Measurements from ENCODE around the gene KRTAP2-1. TPM values are rescaled to one million over a fixed set of nuclear protein-coding genes. Genes with fewer than 3 reads are reported as not detected.
"Not testable (repeated sequence)": the region's sequence is repeated elsewhere in the genome, so short reads cannot be mapped to it uniquely, and the experiment has no call there.

The KRTAP2-1 gene
- total and polyA plus RNA-seq, 4 donors, result not detected

GRCh38 chr17:41058741-41059140 lies 11.6 kb upstream of the KRTAP2-1 start:
- no CpG with 5 or more reads among the region's 5 CpGs for WGBS (ENCODE audit: insufficient coverage)
- Histone ChIP-seq H3K9me3 (ENCODE audit: control insufficient read depth, insufficient read depth, low read length) (no peaks in the 10 kb centered on the region), H3K4me3 (ENCODE audit: low read depth, low read length) (no peak overlapping the region), H3K36me3 (ENCODE audit: control insufficient read depth, insufficient read depth, low read length) (no peaks in the 10 kb centered on the region), H3K27ac (ENCODE audit: low read depth, low read length) (no peak overlapping the region), H3K27me3 (ENCODE audit: control insufficient read depth, insufficient read depth, low read length) (no peaks in the 10 kb centered on the region), H3K4me1 (ENCODE audit: control insufficient read depth, insufficient read depth, low read length) (no peaks in the 10 kb centered on the region)
- DNase-seq (ENCODE audit: low read depth in 4 of 6, low spot score in 6 of 6), result no peak

GRCh38 chr17:41057547-41057946 lies 10.4 kb upstream of the KRTAP2-1 start:
- no peaks in the 10 kb centered on the region for H3K27me3 ChIP-seq (ENCODE audit: control insufficient read depth, insufficient read depth, low read length)
- H3K9me3 ChIP-seq (ENCODE audit: control insufficient read depth, insufficient read depth, low read length), result no peaks in the 10 kb centered on the region
- H3K4me3 ChIP-seq (ENCODE audit: low read depth, low read length), result no peak overlapping the region
- H3K36me3 ChIP-seq (ENCODE audit: control insufficient read depth, insufficient read depth, low read length), result no peaks in the 10 kb centered on the region
- no CpG with 5 or more reads among the region's 1 CpG for WGBS (ENCODE audit: insufficient coverage)
- H3K27ac ChIP-seq (ENCODE audit: low read depth, low read length), result no peak overlapping the region
- H3K4me1 ChIP-seq (ENCODE audit: control insufficient read depth, insufficient read depth, low read length), result no peaks in the 10 kb centered on the region
- DNase-seq (ENCODE audit: low read depth in 4 of 6, low spot score in 6 of 6), result no peak

GRCh38 chr17:41055130-41055529 lies 8.0 kb upstream of the KRTAP2-1 start, which contains the start of gene KRTAP2-2:
Gene KRTAP2-2 (minus strand): TSS chr17:41055230. CDS start chr17:41055211, 19 bp downstream.
- not testable (repeated sequence) for H3K27ac ChIP-seq (ENCODE audit: low read depth, low read length); H3K4me3 ChIP-seq (ENCODE audit: low read depth, low read length); H3K4me1 ChIP-seq (ENCODE audit: control insufficient read depth, insufficient read depth, low read length); H3K27me3 ChIP-seq (ENCODE audit: control insufficient read depth, insufficient read depth, low read length); H3K9me3 ChIP-seq (ENCODE audit: control insufficient read depth, insufficient read depth, low read length); H3K36me3 ChIP-seq (ENCODE audit: control insufficient read depth, insufficient read depth, low read length); DNase-seq (ENCODE audit: low read depth in 4 of 6, low spot score in 6 of 6)
- WGBS (ENCODE audit: insufficient coverage), result no CpG with 5 or more reads among the region's 6 CpGs

- H3K36me3 ChIP-seq (ENCODE audit: control insufficient read depth, insufficient read depth, low read length); H3K4me3 ChIP-seq (ENCODE audit: low read depth, low read length); H3K9me3 ChIP-seq (ENCODE audit: control insufficient read depth, insufficient read depth, low read length); H3K27me3 ChIP-seq (ENCODE audit: control insufficient read depth, insufficient read depth, low read length); DNase-seq (ENCODE audit: low read depth in 4 of 6, low spot score in 6 of 6); H3K4me1 ChIP-seq (ENCODE audit: control insufficient read depth, insufficient read depth, low read length); H3K27ac ChIP-seq (ENCODE audit: low read depth, low read length): not testable (repeated sequence)
- WGBS (ENCODE audit: insufficient coverage), result 77% methylated on average over 7 of the region's 9 CpGs
Observed at GRCh38 chr17:41054556-41054955, 7.4 kb upstream of the KRTAP2-1 start.

- H3K27ac ChIP-seq (ENCODE audit: low read depth, low read length), result no peak overlapping the region
- no peaks in the 10 kb centered on the region for H3K36me3 ChIP-seq (ENCODE audit: control insufficient read depth, insufficient read depth, low read length)
- no peak for DNase-seq (ENCODE audit: low read depth in 4 of 6, low spot score in 6 of 6)
- no peak overlapping the region for H3K4me3 ChIP-seq (ENCODE audit: low read depth, low read length)
- no peaks in the 10 kb centered on the region for H3K9me3 ChIP-seq (ENCODE audit: control insufficient read depth, insufficient read depth, low read length)
- H3K4me1 ChIP-seq (ENCODE audit: control insufficient read depth, insufficient read depth, low read length), result no peaks in the 10 kb centered on the region
- 90% methylated on average over 3 of the region's 4 CpGs for WGBS (ENCODE audit: insufficient coverage)
- H3K27me3 ChIP-seq (ENCODE audit: control insufficient read depth, insufficient read depth, low read length), result no peaks in the 10 kb centered on the region
Observed at GRCh38 chr17:41054025-41054424, 6.9 kb upstream of the KRTAP2-1 start.

GRCh38 chr17:41052566-41052965 lies 5.5 kb upstream of the KRTAP2-1 start:
- H3K27me3 ChIP-seq (ENCODE audit: control insufficient read depth, insufficient read depth, low read length), result no peaks in the 10 kb centered on the region
- no peak for DNase-seq (ENCODE audit: low read depth in 4 of 6, low spot score in 6 of 6)
- no peak overlapping the region for H3K27ac ChIP-seq (ENCODE audit: low read depth, low read length)
- H3K9me3 ChIP-seq (ENCODE audit: control insufficient read depth, insufficient read depth, low read length), result no peaks in the 10 kb centered on the region
- H3K4me1 ChIP-seq (ENCODE audit: control insufficient read depth, insufficient read depth, low read length), result no peaks in the 10 kb centered on the region
- H3K4me3 ChIP-seq (ENCODE audit: low read depth, low read length), result no peak overlapping the region
- no peaks in the 10 kb centered on the region for H3K36me3 ChIP-seq (ENCODE audit: control insufficient read depth, insufficient read depth, low read length)

GRCh38 chr17:41049110-41049509 lies 2.0 kb upstream of the KRTAP2-1 start:
- Histone ChIP-seq H3K36me3 (ENCODE audit: control insufficient read depth, insufficient read depth, low read length) (no peaks in the 10 kb centered on the region), H3K27ac (ENCODE audit: low read depth, low read length) (no peak overlapping the region), H3K27me3 (ENCODE audit: control insufficient read depth, insufficient read depth, low read length) (no peaks in the 10 kb centered on the region), H3K4me3 (ENCODE audit: low read depth, low read length) (no peak overlapping the region), H3K9me3 (ENCODE audit: control insufficient read depth, insufficient read depth, low read length) (no peaks in the 10 kb centered on the region), H3K4me1 (ENCODE audit: control insufficient read depth, insufficient read depth, low read length) (no peaks in the 10 kb centered on the region)
- no peak for DNase-seq (ENCODE audit: low read depth in 4 of 6, low spot score in 6 of 6)
- 56% methylated on average over 2 of the region's 2 CpGs for WGBS (ENCODE audit: insufficient coverage)

- no peak overlapping the region for H3K4me3 ChIP-seq (ENCODE audit: low read depth, low read length)
- no peaks in the 10 kb centered on the region for H3K4me1 ChIP-seq (ENCODE audit: control insufficient read depth, insufficient read depth, low read length)
- H3K27ac ChIP-seq (ENCODE audit: low read depth, low read length), result no peak overlapping the region
- H3K36me3 ChIP-seq (ENCODE audit: control insufficient read depth, insufficient read depth, low read length), result no peaks in the 10 kb centered on the region
- DNase-seq (ENCODE audit: low read depth in 4 of 6, low spot score in 6 of 6), result peak in 1 of 6 donors; percentile 4
- no peaks in the 10 kb centered on the region for H3K9me3 ChIP-seq (ENCODE audit: control insufficient read depth, insufficient read depth, low read length)
- no peaks in the 10 kb centered on the region for H3K27me3 ChIP-seq (ENCODE audit: control insufficient read depth, insufficient read depth, low read length)
- 73% methylated on average over 3 of the region's 7 CpGs for WGBS (ENCODE audit: insufficient coverage)
Observed at GRCh38 chr17:41048441-41048840, 1.3 kb upstream of the KRTAP2-1 start.

GRCh38 chr17:41042953-41043352 lies 4.2 kb downstream of the KRTAP2-1 start:
- Histone ChIP-seq H3K4me1 (ENCODE audit: control insufficient read depth, insufficient read depth, low read length) (no peaks in the 10 kb centered on the region), H3K27ac (ENCODE audit: low read depth, low read length) (no peak overlapping the region), H3K9me3 (ENCODE audit: control insufficient read depth, insufficient read depth, low read length) (no peaks in the 10 kb centered on the region), H3K4me3 (ENCODE audit: low read depth, low read length) (no peak overlapping the region), H3K27me3 (ENCODE audit: control insufficient read depth, insufficient read depth, low read length) (no peaks in the 10 kb centered on the region), H3K36me3 (ENCODE audit: control insufficient read depth, insufficient read depth, low read length) (no peaks in the 10 kb centered on the region)
- no CpG with 5 or more reads among the region's 1 CpG for WGBS (ENCODE audit: insufficient coverage)
- no peak for DNase-seq (ENCODE audit: low read depth in 4 of 6, low spot score in 6 of 6)

- H3K9me3 ChIP-seq (ENCODE audit: control insufficient read depth, insufficient read depth, low read length); H3K36me3 ChIP-seq (ENCODE audit: control insufficient read depth, insufficient read depth, low read length); H3K4me1 ChIP-seq (ENCODE audit: control insufficient read depth, insufficient read depth, low read length); H3K27ac ChIP-seq (ENCODE audit: low read depth, low read length); H3K27me3 ChIP-seq (ENCODE audit: control insufficient read depth, insufficient read depth, low read length); H3K4me3 ChIP-seq (ENCODE audit: low read depth, low read length): not testable (repeated sequence)
- DNase-seq (ENCODE audit: low read depth in 4 of 6, low spot score in 6 of 6), result peak in 3 of 6 donors; percentile 5 to 55 (median 6)
- 74% methylated on average over 11 of the region's 14 CpGs for WGBS (ENCODE audit: insufficient coverage)
Observed at GRCh38 chr17:41040783-41041571, 6.1 kb downstream of the KRTAP2-1 start, which contains the start of gene KRTAP1-1. Gene KRTAP1-1 (minus strand): TSS chr17:41041450. CDS start chr17:41041397, 53 bp downstream.

Measured in spinal cord (tissue), 10 donors.